Gastroesophageal sphincter (tissue), 3 donors: ENCODE measurements around the gene MTCL1.

Experiments used
- CTCF ChIP-seq, 4 experiments: fragments of 200-600 bp in 2 of 4; fragments of 450-650 bp in 2 of 4; sonication (generic) in 1 of 4; IDR thresholded peaks; one replicate each; pipeline ENCODE4 v1.5.1; 2017 to 2019; ENCODE audit warnings: antibody characterized with exemption in 4 of 4, mild to moderate bottlenecking in 2 of 4, moderate library complexity in 2 of 4
- POLR2A ChIP-seq, 2 donors: fragments of 450-650 bp; IDR thresholded peaks; one replicate each; pipeline ENCODE4 v1.6.1; 2017; ENCODE audit warnings: antibody characterized with exemption in 2 of 2, mild to moderate bottlenecking in 2 of 2, moderate library complexity in 1 of 2

GRCh38 chr18:8732442-8733360, 27.3 kb downstream of the MTCL1 start:
- TF ChIP-seq CTCF (IDR thresholded peaks at IDR 0.05) (no peak), POLR2A (IDR thresholded peaks at IDR 0.05) (no peak)
